Caco-2 (cell line): ENCODE measurements around the gene CASZ1. TPM values are rescaled to one million over a fixed set of nuclear protein-coding genes. Genes with fewer than 3 reads are reported as not detected.

Experiments
- BruUV-seq: library from RNA; stranded (reverse); fragments of 400-500 nt; replicated peaks from 2 replicates; lab custom pipeline; 2021; lab: Mats Ljungman, UMichigan
- CTCF ChIA-PET: fragments of 300-600 bp; sonication (Branson Sonifier 250); formaldehyde crosslinking; loops from one replicate; lab custom pipeline; 2022; ENCODE audit warnings: antibody characterized with exemption; lab: Charles Lee
- POLR2A ChIA-PET: fragments of 300-600 bp; sonication (Branson Sonifier 250); formaldehyde crosslinking; loops from one replicate; lab custom pipeline; 2022; ENCODE audit warnings: antibody characterized with exemption; lab: Charles Lee
- DNase-seq, 2 experiments: peaks; one replicate each; pipeline versions ENCODE4 v3.0.0 to v3.0.0-alpha.2; 2020 to 2022
- H3K27me3 ChIP-seq: replicated peaks from 2 replicates; pipeline ENCODE4 v1.6.0; 2011; ENCODE audit warnings: low read length; ENCODE audit not compliant: control insufficient read depth, insufficient read depth
- H3K36me3 ChIP-seq: 2 replicates; pipeline ENCODE4 v1.5.1; 2011; ENCODE audit warnings: low read length; ENCODE audit not compliant: control insufficient read depth, insufficient read depth
- H3K4me1 ChIP-seq: fragments of 250-450 bp; sonication (Bioruptor Pico); 2 replicates; pipeline ENCODE4 v1.5.1; 2020; ENCODE audit warnings: mild to moderate bottlenecking
- H3K4me3 ChIP-seq: 2 replicates; pipeline ENCODE4 v1.5.1; 2011; ENCODE audit warnings: low read depth, mild to moderate bottlenecking, control low read depth, low read length
- H3K9me3 ChIP-seq: fragments of 250-450 bp; sonication (Bioruptor Pico); 2 replicates; pipeline ENCODE4 v1.5.1; 2020; ENCODE audit warnings: mild to moderate bottlenecking, moderate library complexity
- H3K27ac Mint-ChIP-seq: one replicate; pipeline ENCODE4 v1.8.0; 2022; ENCODE audit warnings: mixed read lengths; ENCODE audit not compliant: unreplicated experiment
- H3K27me3 Mint-ChIP-seq: one replicate; pipeline ENCODE4 v1.8.0; 2022; ENCODE audit warnings: mixed read lengths; ENCODE audit not compliant: insufficient read depth, unreplicated experiment
- H3K36me3 Mint-ChIP-seq: one replicate; pipeline ENCODE4 v1.8.0; 2022; ENCODE audit warnings: mild to moderate bottlenecking, mixed read lengths; ENCODE audit not compliant: insufficient read depth, unreplicated experiment
- H3K4me1 Mint-ChIP-seq: one replicate; pipeline ENCODE4 v1.8.0; 2022; ENCODE audit warnings: low read depth, mixed read lengths; ENCODE audit not compliant: unreplicated experiment
- H3K4me3 Mint-ChIP-seq: one replicate; pipeline ENCODE4 v1.8.0; 2022; ENCODE audit warnings: mild to moderate bottlenecking, moderate library complexity, mixed read lengths; ENCODE audit not compliant: unreplicated experiment
- H3K9me3 Mint-ChIP-seq: one replicate; pipeline ENCODE4 v1.8.0; 2022; ENCODE audit warnings: mixed read lengths; ENCODE audit not compliant: unreplicated experiment
- intact Hi-C: fragments of 100-400 bp; cut with micrococcal nuclease; formaldehyde crosslinking; loops from one replicate; pipeline ENCODE4 v1.10.0; 2022; ENCODE audit not compliant: unreplicated experiment
- total RNA-seq: library from RNA; stranded (reverse); gene quantifications from 2 replicates; pipeline ENCODE4 v1.2.3, GENCODE V29; 2022
- TF ChIP-seq, protein P1 (sequence below), 2 experiments: fragments of 200-600 bp in 1 of 2; IDR thresholded peaks; 1 replicate in 1 of 2; 2 replicates in 1 of 2; pipeline versions ENCODE4 v1.5.1 to v1.8.0; 2011 to 2022; ENCODE audit warnings: antibody characterized with exemption in 1 of 2, control low read depth in 1 of 2, inconsistent platforms in 1 of 2, low read depth in 1 of 2, low read length in 1 of 2, mild to moderate bottlenecking in 1 of 2, moderate library complexity in 1 of 2; ENCODE audit not compliant: insufficient read depth in 1 of 2, severe bottlenecking in 1 of 2, unreplicated experiment in 1 of 2

The CASZ1 gene
- total RNA-seq, 1 experiment from 2014 or later: 10.9 TPM

DNA sequence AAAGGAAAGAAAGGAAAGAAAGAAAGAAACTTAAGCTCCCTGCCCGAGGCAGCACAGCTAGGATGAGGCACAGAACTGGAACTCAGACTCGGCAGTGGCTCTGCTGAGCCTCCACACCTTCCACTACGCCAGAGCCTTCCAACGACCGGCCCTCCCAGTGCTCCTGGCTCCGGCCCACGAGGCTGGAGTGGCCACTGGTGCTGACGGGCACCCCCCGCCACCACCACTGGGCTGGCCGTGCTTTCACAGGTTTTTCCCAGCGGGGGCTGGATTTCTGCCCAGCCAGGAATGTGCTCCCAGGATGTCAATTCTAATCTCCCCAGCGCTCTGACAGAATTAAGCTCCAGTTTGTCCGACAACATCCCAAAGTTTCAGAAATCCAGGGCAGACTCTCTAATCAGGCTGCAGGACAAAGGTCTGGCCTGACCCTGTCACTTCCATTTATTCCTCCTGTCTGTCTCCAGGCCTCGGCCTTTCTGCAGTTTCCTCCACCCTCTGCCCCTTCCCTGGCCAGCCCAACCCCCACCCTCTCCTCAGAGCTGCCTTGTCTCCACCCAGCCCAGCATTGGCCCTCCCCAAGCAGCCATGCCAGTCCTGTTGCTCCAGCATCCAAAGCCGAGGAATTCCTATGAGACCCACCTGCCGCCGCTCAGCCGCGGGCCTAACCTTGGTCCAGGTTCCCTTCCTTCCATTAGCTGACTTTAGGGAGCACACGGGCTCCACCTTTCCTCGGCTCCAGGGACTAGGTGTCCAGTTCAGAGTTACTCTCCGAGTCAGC is 81.9 kb downstream of the CASZ1 start:
- DNase-seq: no peak
- H3K9me3 ChIP-seq: no peaks in the 10 kb centered on the region
- H3K4me3 ChIP-seq: no peak overlapping the region
- ChIA-PET CTCF (no interaction called here), POLR2A (no interaction called here)
- intact Hi-C loops: no loop called here
- no peaks in the 10 kb centered on the region for H3K36me3 ChIP-seq
- no peaks in the 10 kb centered on the region for H3K27me3 ChIP-seq
- TF ChIP-seq, protein P1, sequence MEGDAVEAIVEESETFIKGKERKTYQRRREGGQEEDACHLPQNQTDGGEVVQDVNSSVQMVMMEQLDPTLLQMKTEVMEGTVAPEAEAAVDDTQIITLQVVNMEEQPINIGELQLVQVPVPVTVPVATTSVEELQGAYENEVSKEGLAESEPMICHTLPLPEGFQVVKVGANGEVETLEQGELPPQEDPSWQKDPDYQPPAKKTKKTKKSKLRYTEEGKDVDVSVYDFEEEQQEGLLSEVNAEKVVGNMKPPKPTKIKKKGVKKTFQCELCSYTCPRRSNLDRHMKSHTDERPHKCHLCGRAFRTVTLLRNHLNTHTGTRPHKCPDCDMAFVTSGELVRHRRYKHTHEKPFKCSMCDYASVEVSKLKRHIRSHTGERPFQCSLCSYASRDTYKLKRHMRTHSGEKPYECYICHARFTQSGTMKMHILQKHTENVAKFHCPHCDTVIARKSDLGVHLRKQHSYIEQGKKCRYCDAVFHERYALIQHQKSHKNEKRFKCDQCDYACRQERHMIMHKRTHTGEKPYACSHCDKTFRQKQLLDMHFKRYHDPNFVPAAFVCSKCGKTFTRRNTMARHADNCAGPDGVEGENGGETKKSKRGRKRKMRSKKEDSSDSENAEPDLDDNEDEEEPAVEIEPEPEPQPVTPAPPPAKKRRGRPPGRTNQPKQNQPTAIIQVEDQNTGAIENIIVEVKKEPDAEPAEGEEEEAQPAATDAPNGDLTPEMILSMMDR (IDR thresholded peaks at IDR 0.05; ENCODE audit: insufficient read depth in 1 of 2, low read depth in 1 of 2, low read length in 1 of 2, severe bottlenecking in 1 of 2, unreplicated experiment in 1 of 2): no peak
- no peaks in the 10 kb centered on the region for H3K4me1 ChIP-seq
- Mint-ChIP-seq H3K4me1 (no peaks in the 10 kb centered on the region), H3K4me3 (no peak overlapping the region), H3K27me3 (no peaks in the 10 kb centered on the region), H3K27ac (no peak overlapping the region), H3K36me3 (no peaks in the 10 kb centered on the region), H3K9me3 (no peaks in the 10 kb centered on the region)
- no TSS peak for BruUV-seq

DNA sequence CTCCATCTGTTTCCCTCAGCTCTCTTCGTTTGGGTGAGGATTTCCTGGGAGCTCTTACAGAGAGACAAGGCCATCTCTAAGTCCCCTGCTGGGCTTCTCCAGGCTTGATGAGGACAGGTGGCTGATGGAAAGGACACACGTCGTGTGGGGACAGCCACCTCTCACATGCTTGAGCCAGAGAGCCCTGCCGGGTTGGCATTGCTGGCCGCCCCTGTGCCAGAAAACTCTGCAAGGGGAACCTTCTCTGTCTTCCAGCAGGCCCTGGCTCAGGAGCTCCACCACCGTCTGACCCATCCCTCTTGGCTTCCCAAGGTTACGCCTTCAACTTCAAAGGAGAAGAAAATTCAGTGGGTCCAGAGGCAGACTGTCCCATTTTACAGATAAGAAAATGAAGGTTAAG is 82.8 kb downstream of the CASZ1 start:
- Mint-ChIP-seq H3K4me1 (no peaks in the 10 kb centered on the region), H3K9me3 (no peaks in the 10 kb centered on the region), H3K27me3 (no peaks in the 10 kb centered on the region), H3K36me3 (no peaks in the 10 kb centered on the region), H3K4me3 (no peak overlapping the region), H3K27ac (no peak overlapping the region)
- H3K36me3 ChIP-seq: no peaks in the 10 kb centered on the region
- H3K4me1 ChIP-seq: no peaks in the 10 kb centered on the region
- intact Hi-C loops: no loop called here
- no TSS peak for BruUV-seq
- H3K4me3 ChIP-seq: no peak overlapping the region
- CTCF ChIA-PET: no interaction called here
- no peaks in the 10 kb centered on the region for H3K27me3 ChIP-seq
- no peak for DNase-seq
- no peaks in the 10 kb centered on the region for H3K9me3 ChIP-seq
- TF ChIP-seq, protein P1 (IDR thresholded peaks at IDR 0.05; ENCODE audit: insufficient read depth in 1 of 2, low read depth in 1 of 2, low read length in 1 of 2, severe bottlenecking in 1 of 2, unreplicated experiment in 1 of 2): no peak
- POLR2A ChIA-PET: no interaction called here

DNA sequence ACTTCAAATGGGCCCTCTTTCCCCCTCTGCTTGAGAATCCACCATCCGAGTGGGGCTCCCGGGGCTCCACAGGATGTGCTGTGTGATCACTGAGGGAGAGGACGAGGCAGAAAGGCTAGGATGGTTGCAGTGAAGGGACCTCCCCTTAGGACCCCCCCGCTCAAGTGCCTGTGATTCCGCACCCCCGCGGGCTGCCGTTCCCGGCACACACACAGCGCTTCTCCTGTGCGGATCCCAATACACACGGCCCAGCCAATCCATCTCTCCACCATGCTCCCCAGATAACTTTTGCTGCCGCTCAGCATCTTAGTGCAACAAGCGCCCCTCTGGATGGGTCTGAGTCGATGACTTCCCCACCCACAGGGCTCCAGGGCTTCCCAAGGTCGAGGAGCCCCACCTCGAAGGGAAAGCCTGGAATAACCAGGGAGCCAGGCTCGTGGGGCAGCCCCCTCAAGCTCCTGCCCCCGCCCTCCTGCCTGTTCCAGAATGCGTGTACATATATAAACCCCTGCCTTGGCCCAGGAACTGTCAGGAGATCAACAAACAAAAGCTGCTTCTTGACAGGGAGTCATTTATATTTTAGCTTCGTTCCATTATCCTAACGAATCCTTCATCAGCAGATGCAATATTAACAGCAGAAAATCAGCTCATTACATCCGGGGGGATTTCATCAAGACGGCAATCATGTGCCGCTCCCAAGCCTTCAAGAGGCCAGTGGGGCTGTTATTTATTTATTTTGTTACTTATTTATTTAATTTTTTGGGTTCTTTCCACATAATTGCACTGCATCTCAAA is 83.7 kb downstream of the CASZ1 start:
- Mint-ChIP-seq H3K36me3 (no peaks in the 10 kb centered on the region), H3K4me1 (no peaks in the 10 kb centered on the region), H3K9me3 (no peaks in the 10 kb centered on the region), H3K27ac (no peak overlapping the region), H3K4me3 (no peak overlapping the region), H3K27me3 (no peaks in the 10 kb centered on the region)
- Histone ChIP-seq H3K4me3 (no peak overlapping the region), H3K27me3 (no peaks in the 10 kb centered on the region), H3K4me1 (no peaks in the 10 kb centered on the region), H3K9me3 (no peaks in the 10 kb centered on the region), H3K36me3 (no peaks in the 10 kb centered on the region)
- no peak for DNase-seq
- ChIA-PET POLR2A (no interaction called here), CTCF (no interaction called here)
- intact Hi-C loops: no loop called here
- TF ChIP-seq, protein P1 (IDR thresholded peaks at IDR 0.05; ENCODE audit: insufficient read depth in 1 of 2, low read depth in 1 of 2, low read length in 1 of 2, severe bottlenecking in 1 of 2, unreplicated experiment in 1 of 2): no peak
- no TSS peak for BruUV-seq
